Tibial nerve (tissue), 4 donors: Measurements from ENCODE around the gene TMEM260. TPM values are rescaled to one million over a fixed set of nuclear protein-coding genes. Genes with fewer than 3 reads are reported as not detected.
"Not testable (repeated sequence)": the region's sequence is repeated elsewhere in the genome, so short reads cannot be mapped to it uniquely, and the experiment has no call there.

Experiments
- DNase-seq, 2 donors: peaks; one replicate each; pipeline ENCODE4 v3.0.0-alpha.2; 2019; ENCODE audit warnings: low spot score in 2 of 2
- H3K27ac ChIP-seq, 4 donors: fragments of 200-600 bp; sonication (generic) in 3 of 4; one replicate each; pipeline ENCODE4 v1.5.1; 2017 to 2019; ENCODE audit warnings: mild to moderate bottlenecking in 1 of 4
- H3K27me3 ChIP-seq, 2 donors: fragments of 200-600 bp; sonication (generic) in 1 of 2; one replicate each; pipeline versions ENCODE4 v1.5.1 to v1.6.0; 2017 to 2019
- H3K36me3 ChIP-seq, 3 donors: fragments of 200-600 bp; sonication (generic); one replicate each; pipeline ENCODE4 v1.5.1; 2018 to 2019
- H3K4me1 ChIP-seq, 4 donors: fragments of 200-600 bp; sonication (generic) in 3 of 4; one replicate each; pipeline ENCODE4 v1.5.1; 2017 to 2019
- H3K4me3 ChIP-seq, 4 donors: fragments of 200-600 bp; sonication (generic) in 3 of 4; one replicate each; pipeline ENCODE4 v1.5.1; 2017 to 2019; ENCODE audit warnings: mild to moderate bottlenecking in 1 of 4, moderate library complexity in 1 of 4
- H3K9me3 ChIP-seq, 4 donors: fragments of 200-600 bp; sonication (generic) in 3 of 4; one replicate each; pipeline ENCODE4 v1.5.1; 2017 to 2019
- CTCF ChIP-seq, 5 experiments: fragments of 200-600 bp in 3 of 5; fragments of 450-650 bp in 2 of 5; sonication (generic) in 3 of 5; IDR thresholded peaks; one replicate each; pipeline ENCODE4 v1.5.1; 2016 to 2019; ENCODE audit warnings: antibody characterized with exemption in 5 of 5, mild to moderate bottlenecking in 3 of 5, moderate library complexity in 2 of 5
- EP300 ChIP-seq, 2 donors: sonication (generic); formaldehyde crosslinking; IDR thresholded peaks; one replicate each; pipeline ENCODE4 v1.6.1; 2017; ENCODE audit warnings: antibody characterized with exemption in 2 of 2, mild to moderate bottlenecking in 1 of 2
- POLR2A ChIP-seq, 2 donors: fragments of 450-650 bp; IDR thresholded peaks; one replicate each; pipeline ENCODE4 v1.6.1; 2017; ENCODE audit warnings: antibody characterized with exemption in 2 of 2, mild to moderate bottlenecking in 2 of 2, moderate library complexity in 2 of 2
- WGBS, 2 donors: methylation state at CpG; one replicate each; pipeline ENCODE4 v1.1.5; 2018; 5-methylcytosine and 5-hydroxymethylcytosine counted together
- total RNA-seq, 4 donors: library from RNA; depleted of rRNA; stranded (reverse); fragments of >200 nt; gene quantifications; one replicate each; pipeline ENCODE4 v1.1.0, GENCODE V29; 2016

Gene TMEM260
- total RNA-seq, 4 donors from 2014 or later: 32.1 to 42.1 (median 34.7) TPM

GRCh38 chr14:56666294-56666693 is 86.7 kb downstream of the TMEM260 start:
- Histone ChIP-seq H3K36me3 (peaks cover 0 to 7% (median 0%) of the 10 kb centered on the region in 3 donors), H3K27me3 (no peaks in the 10 kb centered on the region), H3K4me1 (no peaks in the 10 kb centered on the region), H3K9me3 (peaks cover 0 to 10% (median 0%) of the 10 kb centered on the region in 4 donors), H3K27ac (no peak overlapping the region), H3K4me3 (no peak overlapping the region)
- WGBS, 2 donors: 90 to 95% methylated on average over 7 of the region's 7 CpGs
- no peak for TF ChIP-seq POLR2A (IDR thresholded peaks at IDR 0.05)
- no peak for TF ChIP-seq CTCF (IDR thresholded peaks at IDR 0.05)
- TF ChIP-seq EP300 (IDR thresholded peaks at IDR 0.05): no peak
- DNase-seq: no peak

GRCh38 chr14:56666716-56667115 is 87.1 kb downstream of the TMEM260 start:
- Histone ChIP-seq H3K4me1 (no peaks in the 10 kb centered on the region), H3K27me3 (no peaks in the 10 kb centered on the region), H3K4me3 (no peak overlapping the region), H3K9me3 (peaks cover 0 to 10% (median 0%) of the 10 kb centered on the region in 4 donors), H3K36me3 (peaks cover 0 to 7% (median 0%) of the 10 kb centered on the region in 3 donors), H3K27ac (no peak overlapping the region)
- no peak for DNase-seq
- TF ChIP-seq EP300 (IDR thresholded peaks at IDR 0.05) (no peak), POLR2A (IDR thresholded peaks at IDR 0.05) (no peak), CTCF (IDR thresholded peaks at IDR 0.05) (no peak)
- 63 to 83% methylated on average over 3 of the region's 3 CpGs for WGBS, 2 donors

- WGBS, 2 donors: 63 to 76% methylated on average over 5 to 7 of the region's 11 CpGs
Measured at GRCh38 chr14:56667290-56667689, 87.7 kb downstream of the TMEM260 start.

GRCh38 chr14:56676042-56676441 is 96.4 kb downstream of the TMEM260 start:
- no peaks in the 10 kb centered on the region for H3K36me3 ChIP-seq
- H3K27ac ChIP-seq: no peak overlapping the region
- no peaks in the 10 kb centered on the region for H3K4me1 ChIP-seq
- TF ChIP-seq POLR2A (IDR thresholded peaks at IDR 0.05): no peak
- no peak overlapping the region for H3K4me3 ChIP-seq
- no peaks in the 10 kb centered on the region for H3K27me3 ChIP-seq
- DNase-seq: no peak
- WGBS, 2 donors: 48 to 59% methylated on average over 5 of the region's 5 CpGs
- H3K9me3 ChIP-seq: peaks cover 0 to 20% (median 0%) of the 10 kb centered on the region in 4 donors

More at GRCh38 chr14:56667290-56667689, 87.7 kb downstream of the TMEM260 start:
- not testable (repeated sequence) for DNase-seq, H3K4me3 ChIP-seq, H3K4me1 ChIP-seq, H3K27me3 ChIP-seq, H3K27ac ChIP-seq, H3K36me3 ChIP-seq
- H3K9me3 ChIP-seq: peaks cover 0 to 10% (median 0%) of the 10 kb centered on the region in 4 donors

GRCh38 chr14:56678838-56679237 is 99.2 kb downstream of the TMEM260 start:
- H3K27me3 ChIP-seq: no peaks in the 10 kb centered on the region
- H3K4me1 ChIP-seq: no peaks in the 10 kb centered on the region
- H3K36me3 ChIP-seq: no peaks in the 10 kb centered on the region
- H3K27ac ChIP-seq: no peak overlapping the region
- H3K4me3 ChIP-seq: no peak overlapping the region
- no peak for DNase-seq
- WGBS, 2 donors: 81 to 82% methylated on average over 3 of the region's 3 CpGs
- TF ChIP-seq EP300 (IDR thresholded peaks at IDR 0.05) (no peak), POLR2A (IDR thresholded peaks at IDR 0.05) (no peak), CTCF (IDR thresholded peaks at IDR 0.05) (no peak)
- H3K9me3 ChIP-seq: peaks cover 0 to 20% (median 0%) of the 10 kb centered on the region in 4 donors

GRCh38 chr14:56686416-56686815 is 106.8 kb downstream of the TMEM260 start:
- no peak for TF ChIP-seq EP300 (IDR thresholded peaks at IDR 0.05)
- no peak for TF ChIP-seq CTCF (IDR thresholded peaks at IDR 0.05)
- WGBS, 2 donors: 44 to 45% methylated on average over 4 of the region's 4 CpGs

More at GRCh38 chr14:56686416-56686815, 106.8 kb downstream of the TMEM260 start:
- Histone ChIP-seq H3K4me3 (no peak overlapping the region), H3K9me3 (no peaks in the 10 kb centered on the region), H3K27ac (no peak overlapping the region), H3K4me1 (no peaks in the 10 kb centered on the region), H3K27me3 (no peaks in the 10 kb centered on the region), H3K36me3 (no peaks in the 10 kb centered on the region)
- DNase-seq: no peak
